Bronchial epithelial cell (primary cell): ENCODE measurements around the gene RUNX3. TPM values are rescaled to one million over a fixed set of nuclear protein-coding genes. Genes with fewer than 3 reads are reported as not detected.

ENCODE experiments used
- DNase-seq: peaks from one replicate; pipeline ENCODE4 v3.0.0-alpha.2; 2010; ENCODE audit warnings: low read depth
- FAIRE-seq: peaks from 2 replicates; lab custom pipeline; 2011; peaks lifted over from hg19 to GRCh38; lab: Jason Lieb, UNC
- H3K27me3 ChIP-seq: 2 replicates; pipeline ENCODE4 v1.5.1; 2011; ENCODE audit warnings: low read length; ENCODE audit not compliant: control insufficient read depth, insufficient read depth
- H3K36me3 ChIP-seq: 2 replicates; pipeline ENCODE4 v1.5.1; 2011; ENCODE audit warnings: low read length; ENCODE audit not compliant: control insufficient read depth, insufficient read depth
- H3K4me3 ChIP-seq: 2 replicates; pipeline ENCODE4 v1.5.1; 2011; ENCODE audit warnings: mild to moderate bottlenecking, low read depth, low read length, control low read depth
- CTCF ChIP-seq: IDR thresholded peaks from 2 replicates; pipeline ENCODE4 v1.5.1; 2011; ENCODE audit warnings: mild to moderate bottlenecking, moderate library complexity, low read length, control low read depth, inconsistent platforms; ENCODE audit not compliant: insufficient read depth, severe bottlenecking
- total RNA-seq: library from RNA; depleted of rRNA; stranded (reverse); fragments of >200 nt; gene quantifications from 2 replicates; pipeline ENCODE4 v1.2.1, GENCODE V29; 2014

Gene RUNX3
- total RNA-seq, 1 donor from 2014 or later = 0.26 TPM

- DNase-seq (no peak), FAIRE-seq (no peak)
- Histone ChIP-seq H3K4me3 (no peak overlapping the region), H3K36me3 (no peaks in the 10 kb centered on the region), H3K27me3 (peaks cover 3% of the 10 kb centered on the region)
- no peak for TF ChIP-seq CTCF
These were observed 56.0 kb downstream of the RUNX3 start for GRCh38 chr1:24874056-24874455.

- Histone ChIP-seq H3K4me3 (no peak overlapping the region), H3K36me3 (no peaks in the 10 kb centered on the region), H3K27me3 (peaks cover 2% of the 10 kb centered on the region)
- FAIRE-seq = no peak
- DNase-seq = no peak
- no peak for TF ChIP-seq CTCF
These were observed 56.9 kb downstream of the RUNX3 start for GRCh38 chr1:24873148-24873547.

- H3K36me3 ChIP-seq = no peaks in the 10 kb centered on the region
- FAIRE-seq = no peak
- H3K27me3 ChIP-seq = peaks cover 2% of the 10 kb centered on the region
- no peak for DNase-seq
- H3K4me3 ChIP-seq = no peak overlapping the region
- no peak for TF ChIP-seq CTCF
These were observed 57.8 kb downstream of the RUNX3 start for GRCh38 chr1:24872061-24872850.

- TF ChIP-seq CTCF = no peak
- DNase-seq (no peak), FAIRE-seq (no peak)
- Histone ChIP-seq H3K4me3 (no peak overlapping the region), H3K36me3 (no peaks in the 10 kb centered on the region), H3K27me3 (peaks cover 4% of the 10 kb centered on the region)
These were observed 58.7 kb downstream of the RUNX3 start for GRCh38 chr1:24871306-24871901.

GRCh38 chr1:24870551-24871195, 59.4 kb downstream of the RUNX3 start:
- no peak for FAIRE-seq
- H3K4me3 ChIP-seq = no peak overlapping the region
- peaks cover 4% of the 10 kb centered on the region for H3K27me3 ChIP-seq
- no peak for DNase-seq
- TF ChIP-seq CTCF = no peak
- no peaks in the 10 kb centered on the region for H3K36me3 ChIP-seq
